OCI-LY7 (cell line): ENCODE results near the gene STRADB. TPM values are rescaled to one million over a fixed set of nuclear protein-coding genes. Genes with fewer than 3 reads are reported as not detected.

ENCODE experiments used
- BruUV-seq: library from RNA; stranded (reverse); fragments of 400-500 nt; replicated peaks from 2 replicates; lab custom pipeline; 2021; lab: Mats Ljungman, UMichigan
- CTCF ChIA-PET: fragments of 300-600 bp; sonication (Branson Sonifier 250); formaldehyde crosslinking; loops from one replicate; lab custom pipeline; 2022; ENCODE audit warnings: antibody characterized with exemption; ENCODE audit not compliant: unreplicated experiment; lab: Charles Lee
- POLR2A ChIA-PET: fragments of 300-600 bp; sonication (Branson Sonifier 250); formaldehyde crosslinking; loops from one replicate; lab custom pipeline; 2022; ENCODE audit warnings: antibody characterized with exemption; lab: Charles Lee
- DNase-seq: peaks from one replicate; pipeline ENCODE4 v3.0.0-alpha.2; 2015; ENCODE audit warnings: low spot score
- H2AFZ ChIP-seq: fragments of 200-600 bp; sonication (generic), shearing (Covaris generic); 2 replicates; pipeline ENCODE4 v1.6.1; 2014; ENCODE audit warnings: mild to moderate bottlenecking, antibody characterized with exemption, low read length, moderate library complexity
- H3K27ac ChIP-seq: fragments of 200-600 bp; sonication (generic); 2 replicates; pipeline ENCODE4 v1.5.1; 2014; ENCODE audit warnings: mixed run types, low read depth, mild to moderate bottlenecking, moderate library complexity, low read length, inconsistent platforms; ENCODE audit not compliant: poor library complexity, severe bottlenecking
- H3K36me3 ChIP-seq: fragments of 200-600 bp; sonication (generic); 2 replicates; pipeline ENCODE4 v1.6.1; 2014; ENCODE audit warnings: mild to moderate bottlenecking, antibody characterized with exemption, low read length, moderate library complexity, mixed read lengths; ENCODE audit not compliant: insufficient read depth
- H3K4me1 ChIP-seq: fragments of 200-600 bp; sonication (generic); 2 replicates; pipeline ENCODE4 v1.5.1; 2014; ENCODE audit warnings: mild to moderate bottlenecking, low read length; ENCODE audit not compliant: insufficient read depth, poor library complexity, severe bottlenecking
- H3K4me2 ChIP-seq: fragments of 200-600 bp; sonication (generic); 2 replicates; pipeline ENCODE4 v1.6.1; 2014; ENCODE audit warnings: mild to moderate bottlenecking, low read length
- H3K4me3 ChIP-seq: fragments of 200-600 bp; sonication (generic); 2 replicates; pipeline ENCODE4 v1.5.1; 2014; ENCODE audit warnings: mild to moderate bottlenecking, low read depth, low read length; ENCODE audit not compliant: poor library complexity, severe bottlenecking
- H3K79me2 ChIP-seq: fragments of 200-600 bp; sonication (generic); 2 replicates; pipeline ENCODE4 v1.6.1; 2016; ENCODE audit warnings: low read depth, mild to moderate bottlenecking, low read length, moderate library complexity, mixed read lengths; ENCODE audit not compliant: insufficient read depth
- H3K9me2 ChIP-seq: fragments of 200-600 bp; sonication (generic); 2 replicates; pipeline ENCODE4 v1.6.1; 2016; ENCODE audit warnings: mild to moderate bottlenecking, low read length, mixed read lengths; ENCODE audit not compliant: insufficient read depth
- H3K9me3 ChIP-seq: fragments of 200-600 bp; sonication (generic); 2 replicates; pipeline ENCODE4 v1.6.1; 2014; ENCODE audit warnings: mild to moderate bottlenecking, mixed run types, low read length, mixed read lengths
- H4K20me1 ChIP-seq: fragments of 200-600 bp; sonication (generic); 2 replicates; pipeline ENCODE4 v1.6.1; 2014; ENCODE audit warnings: mild to moderate bottlenecking, antibody characterized with exemption, low read length, moderate library complexity, mixed read lengths; ENCODE audit not compliant: insufficient read depth
- EZH2phosphoT487 ChIP-seq: fragments of 200-600 bp; sonication (generic); IDR thresholded peaks from 2 replicates; pipeline ENCODE4 v1.6.1; 2018; ENCODE audit warnings: low read depth, borderline replicate concordance, mild to moderate bottlenecking, mixed run types, antibody characterized with exemption, low read length, moderate library complexity, mixed read lengths
- intact Hi-C: fragments of 100-400 bp; cut with micrococcal nuclease; formaldehyde crosslinking; loops from one replicate; pipeline ENCODE4 v1.10.0; 2022; ENCODE audit not compliant: unreplicated experiment
- total RNA-seq, 2 experiments: library from RNA; depleted of rRNA in 1 of 2; stranded (reverse); fragments of >200 nt in 1 of 2; shearing (Covaris generic) in 1 of 2; gene quantifications; 2 replicates each; pipeline ENCODE4 v1.2.3, GENCODE V29; 2014 to 2022
- TF ChIP-seq, protein P1 (sequence below): fragments of 200-600 bp; sonication (generic); conservative IDR thresholded peaks from 2 replicates; pipeline ENCODE4 v1.5.1; 2014; ENCODE audit warnings: mild to moderate bottlenecking, antibody characterized with exemption, low read length, moderate library complexity, mixed read lengths

STRADB gene
- total RNA-seq, 2 experiments from 2014 or later, result 8.4 to 21.4 TPM

GRCh38 chr2:201467666-201468065 is 16.1 kb downstream of the STRADB start:
- H3K9me2 ChIP-seq, result no peaks in the 10 kb centered on the region
- TF ChIP-seq, protein P1, sequence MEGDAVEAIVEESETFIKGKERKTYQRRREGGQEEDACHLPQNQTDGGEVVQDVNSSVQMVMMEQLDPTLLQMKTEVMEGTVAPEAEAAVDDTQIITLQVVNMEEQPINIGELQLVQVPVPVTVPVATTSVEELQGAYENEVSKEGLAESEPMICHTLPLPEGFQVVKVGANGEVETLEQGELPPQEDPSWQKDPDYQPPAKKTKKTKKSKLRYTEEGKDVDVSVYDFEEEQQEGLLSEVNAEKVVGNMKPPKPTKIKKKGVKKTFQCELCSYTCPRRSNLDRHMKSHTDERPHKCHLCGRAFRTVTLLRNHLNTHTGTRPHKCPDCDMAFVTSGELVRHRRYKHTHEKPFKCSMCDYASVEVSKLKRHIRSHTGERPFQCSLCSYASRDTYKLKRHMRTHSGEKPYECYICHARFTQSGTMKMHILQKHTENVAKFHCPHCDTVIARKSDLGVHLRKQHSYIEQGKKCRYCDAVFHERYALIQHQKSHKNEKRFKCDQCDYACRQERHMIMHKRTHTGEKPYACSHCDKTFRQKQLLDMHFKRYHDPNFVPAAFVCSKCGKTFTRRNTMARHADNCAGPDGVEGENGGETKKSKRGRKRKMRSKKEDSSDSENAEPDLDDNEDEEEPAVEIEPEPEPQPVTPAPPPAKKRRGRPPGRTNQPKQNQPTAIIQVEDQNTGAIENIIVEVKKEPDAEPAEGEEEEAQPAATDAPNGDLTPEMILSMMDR, result no peak
- TF ChIP-seq EZH2phosphoT487, result no peak
- DNase-seq, result no peak
- no peak overlapping the region for H2AFZ ChIP-seq
- H3K36me3 ChIP-seq, result no peaks in the 10 kb centered on the region
- no peaks in the 10 kb centered on the region for H3K4me1 ChIP-seq
- intact Hi-C loops, result no loop called here
- no peak overlapping the region for H3K4me2 ChIP-seq
- H3K79me2 ChIP-seq, result no peaks in the 10 kb centered on the region
- BruUV-seq, result no TSS peak
- no peak overlapping the region for H3K27ac ChIP-seq
- H3K4me3 ChIP-seq, result no peak overlapping the region
- ChIA-PET POLR2A (interaction anchor here (0.6 to 2.3 kb wide), 7 partner anchors 10 to 908 kb away, joined by 3 to 11 read pairs (median 4); partner anchors contain the start of genes STRADB and TRAK2), CTCF (no interaction called here)
- no peaks in the 10 kb centered on the region for H3K9me3 ChIP-seq
- no peaks in the 10 kb centered on the region for H4K20me1 ChIP-seq

DNA sequence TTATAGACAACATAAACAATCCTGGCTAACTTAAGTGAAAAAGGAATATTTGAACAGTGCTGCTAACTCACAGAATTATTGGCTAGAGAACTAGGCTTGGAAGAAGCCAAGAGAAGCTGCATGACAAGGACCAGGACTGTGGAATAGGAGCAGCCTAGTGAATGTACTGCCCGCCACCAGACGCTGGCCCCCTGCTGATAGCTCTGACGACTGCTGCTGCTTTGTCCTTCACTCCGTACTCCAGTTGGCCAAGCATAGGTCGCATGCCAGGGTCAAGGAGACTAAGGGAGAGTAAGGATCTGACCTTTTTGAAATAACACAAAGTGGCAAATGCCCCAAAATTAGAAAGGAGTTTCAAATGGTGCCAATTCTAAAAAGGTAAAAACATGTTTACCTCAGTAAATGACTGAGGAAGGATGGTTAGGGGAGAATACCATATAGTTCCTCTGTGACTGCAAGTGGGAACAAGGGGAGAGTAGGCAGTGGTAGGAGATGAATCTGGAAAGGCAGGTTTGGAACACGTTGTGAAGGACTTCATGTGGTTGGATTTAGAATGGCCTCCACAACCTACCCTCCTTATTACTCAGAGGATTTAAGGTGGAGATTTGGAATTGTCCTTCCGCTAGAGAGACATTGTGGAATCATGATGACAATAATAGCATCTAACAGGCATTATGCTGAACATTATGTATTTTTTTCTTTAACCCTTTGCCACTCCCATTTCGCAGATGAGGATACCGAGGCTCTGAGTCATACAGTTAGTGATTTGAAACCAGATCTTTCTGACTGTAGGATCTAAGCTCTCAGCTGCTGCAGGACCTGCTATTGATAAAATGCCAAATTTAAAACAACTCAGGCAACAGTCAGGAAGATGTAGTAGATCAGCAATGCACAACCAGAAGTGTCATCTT is 19.5 kb downstream of the STRADB start:
- no peaks in the 10 kb centered on the region for H3K79me2 ChIP-seq
- no peak overlapping the region for H3K27ac ChIP-seq
- no peaks in the 10 kb centered on the region for H4K20me1 ChIP-seq
- H3K4me2 ChIP-seq, result no peak overlapping the region
- DNase-seq, result no peak
- no peaks in the 10 kb centered on the region for H3K4me1 ChIP-seq
- H2AFZ ChIP-seq, result no peak overlapping the region
- ChIA-PET CTCF (no interaction called here), POLR2A (no interaction called here)
- no peak for TF ChIP-seq EZH2phosphoT487
- TF ChIP-seq, protein P1, result no peak
- H3K9me2 ChIP-seq, result no peaks in the 10 kb centered on the region
- no peaks in the 10 kb centered on the region for H3K9me3 ChIP-seq
- no peak overlapping the region for H3K4me3 ChIP-seq
- no peaks in the 10 kb centered on the region; the same call in 1 of the 2 replicates for H3K36me3 ChIP-seq
- BruUV-seq, result no TSS peak
- intact Hi-C loops, result no loop called here
